Endothelial cell of umbilical vein (primary cell): ENCODE data around the gene RASSF9. TPM values are rescaled to one million over a fixed set of nuclear protein-coding genes. Genes with fewer than 3 reads are reported as not detected.

Experiments used
- BruUV-seq: library from RNA; stranded (reverse); fragments of 400-500 nt; replicated peaks from 2 replicates; lab custom pipeline; 2021; lab: Mats Ljungman, UMichigan
- CTCF ChIA-PET: fragments of 300-600, 350-600 bp; sonication (Branson Sonifier 250); formaldehyde crosslinking; loops from one replicate; lab custom pipeline; 2021; ENCODE audit warnings: antibody characterized with exemption, inconsistent platforms; lab: Charles Lee
- POLR2A ChIA-PET: fragments of 300-600, 350-600 bp; sonication (Branson Sonifier 250); formaldehyde crosslinking; loops from one replicate; lab custom pipeline; 2021; ENCODE audit warnings: antibody characterized with exemption, inconsistent platforms; lab: Charles Lee
- DNase-seq: peaks from one replicate; pipeline ENCODE4 v3.0.0-alpha.2; 2011; ENCODE audit warnings: low read depth, low spot score
- FAIRE-seq: peaks from 2 replicates; lab custom pipeline; 2011; peaks lifted over from hg19 to GRCh38; lab: Jason Lieb, UNC
- H2AFZ ChIP-seq: 2 replicates; pipeline ENCODE4 v1.6.0; 2012; ENCODE audit warnings: low read depth, low read length, control low read depth, inconsistent platforms
- H3K27ac ChIP-seq: 2 replicates; pipeline ENCODE4 v1.5.1; 2011; ENCODE audit warnings: low read depth, mild to moderate bottlenecking, control low read depth, low read length, moderate library complexity; ENCODE audit not compliant: insufficient read depth
- H3K27me3 ChIP-seq, 2 experiments: 2 replicates each; pipeline versions ENCODE4 v1.6.0 to v1.6.1; 2011; ENCODE audit warnings: low read length in 2 of 2, mixed read lengths in 1 of 2; ENCODE audit not compliant: control insufficient read depth in 2 of 2, insufficient read depth in 2 of 2
- H3K36me3 ChIP-seq, 2 experiments: 2 replicates in 1 of 2; 3 replicates in 1 of 2; pipeline ENCODE4 v1.5.1; 2011; ENCODE audit warnings: low read length in 2 of 2, mild to moderate bottlenecking in 1 of 2, moderate library complexity in 1 of 2; ENCODE audit not compliant: control insufficient read depth in 2 of 2, insufficient read depth in 2 of 2; ENCODE audit errors: extremely low read depth in 1 of 2
- H3K4me1 ChIP-seq: 3 replicates; pipeline ENCODE4 v1.5.1; 2011; ENCODE audit warnings: mild to moderate bottlenecking, low read length; ENCODE audit not compliant: control insufficient read depth, insufficient read depth; ENCODE audit errors: extremely low read depth
- H3K4me2 ChIP-seq: 2 replicates; pipeline ENCODE4 v1.6.1; 2011; ENCODE audit warnings: low read length, control low read depth, mixed read lengths; ENCODE audit not compliant: insufficient read depth
- H3K4me3 ChIP-seq, 3 experiments: fragments of 200-600 bp in 1 of 3; sonication (generic), shearing (Covaris generic) in 1 of 3; replicated peaks in 1 of 3; 2 replicates each; pipeline ENCODE4 v1.5.1; 2011 to 2016; ENCODE audit warnings: control low read depth in 3 of 3, low read length in 3 of 3, mild to moderate bottlenecking in 2 of 3, inconsistent platforms in 1 of 3, low read depth in 1 of 3, moderate library complexity in 1 of 3; ENCODE audit not compliant: insufficient read depth in 1 of 3
- H3K79me2 ChIP-seq: 2 replicates; pipeline ENCODE4 v1.6.0; 2012; ENCODE audit warnings: low read length, inconsistent platforms; ENCODE audit not compliant: control insufficient read depth, insufficient read depth
- H3K9ac ChIP-seq: replicated peaks from 2 replicates; pipeline ENCODE3; 2011; ENCODE audit warnings: low read length, control low read depth; ENCODE audit not compliant: insufficient read depth; ENCODE audit errors: extremely low read depth
- H3K9me1 ChIP-seq: replicated peaks from 3 replicates; pipeline ENCODE4 v1.6.0; 2011; ENCODE audit warnings: mild to moderate bottlenecking, low read length; ENCODE audit not compliant: control insufficient read depth, insufficient read depth; ENCODE audit errors: extremely low read depth
- H3K9me3 ChIP-seq: replicated peaks from 2 replicates; pipeline ENCODE4 v1.5.1; 2012; ENCODE audit warnings: low read length, inconsistent platforms; ENCODE audit not compliant: control insufficient read depth, insufficient read depth
- H4K20me1 ChIP-seq: replicated peaks from 2 replicates; pipeline ENCODE3; 2011; ENCODE audit warnings: mild to moderate bottlenecking, low read length; ENCODE audit not compliant: control insufficient read depth, insufficient read depth; ENCODE audit errors: extremely low read depth
- EZH2 ChIP-seq: IDR thresholded peaks from 2 replicates; pipeline ENCODE4 v1.6.1; 2012; ENCODE audit warnings: borderline replicate concordance, low read depth, mild to moderate bottlenecking, moderate library complexity, low read length, inconsistent platforms; ENCODE audit not compliant: severe bottlenecking
- FOS ChIP-seq: IDR thresholded peaks from 2 replicates; pipeline ENCODE4 v1.6.1; 2011; ENCODE audit warnings: mild to moderate bottlenecking, low read length, moderate library complexity, borderline replicate concordance; ENCODE audit not compliant: insufficient read depth
- GATA2 ChIP-seq: IDR thresholded peaks from 2 replicates; pipeline ENCODE4 v1.7.0; 2011; ENCODE audit warnings: low read depth, mild to moderate bottlenecking, moderate library complexity, mixed read lengths, low read length; ENCODE audit not compliant: insufficient read length, insufficient read depth
- JUN ChIP-seq: IDR thresholded peaks from 2 replicates; pipeline ENCODE4 v1.6.1; 2011; ENCODE audit warnings: borderline replicate concordance, low read depth; ENCODE audit not compliant: insufficient read length, insufficient read depth
- MYC ChIP-seq: IDR thresholded peaks from one replicate; pipeline ENCODE4 v1.6.1; 2011; ENCODE audit warnings: mild to moderate bottlenecking, low read depth, low read length
- POLR2A ChIP-seq: IDR thresholded peaks from 2 replicates; pipeline ENCODE4 v1.6.1; 2012; ENCODE audit warnings: low read depth, mild to moderate bottlenecking, control low read depth, low read length
- POLR2AphosphoS5 ChIP-seq: IDR thresholded peaks from 2 replicates; pipeline ENCODE4 v1.6.1; 2012; ENCODE audit warnings: low read depth, mild to moderate bottlenecking, control low read depth, low read length, moderate library complexity; ENCODE audit not compliant: insufficient read depth
- dilution Hi-C: fragments of 300-500 bp; cut with MboI; formaldehyde crosslinking; loops from one replicate; pipeline ENCODE4 v1.15.0; 2019; ENCODE audit warnings: low sequenced_read_pairs; ENCODE audit not compliant: extremely low pct_ligation_motif_present
- intact Hi-C: fragments of 100-400 bp; cut with micrococcal nuclease; formaldehyde crosslinking; loops from one replicate; pipeline ENCODE4 v1.10.0; 2022
- polyA plus RNA-seq, 4 experiments: library from polyadenylated mRNA; depleted of rRNA in 3 of 4; stranded (reverse) in 3 of 4; unstranded in 1 of 4; fragments of >200 nt; gene quantifications; 2 replicates each; pipeline versions ENCODE4 v1.2.1 to v1.2.3, GENCODE V29; 2011 to 2012; ENCODE audit warnings: missing spikeins in 1 of 4
- total RNA-seq: library from RNA; stranded (reverse); gene quantifications from 2 replicates; pipeline ENCODE4 v1.2.3, GENCODE V29; 2021
- TF ChIP-seq, protein P1 (sequence below): IDR thresholded peaks from 2 replicates; pipeline ENCODE4 v1.6.1; 2011; ENCODE audit not compliant: insufficient read depth, insufficient read length
- TF ChIP-seq, protein P2 (sequence below), 2 donors: IDR thresholded peaks; 1 replicate in 1 of 2; 2 replicates in 1 of 2; pipeline ENCODE4 v1.5.1; 2011; ENCODE audit warnings: low read length in 2 of 2, mild to moderate bottlenecking in 2 of 2, moderate library complexity in 2 of 2, control low read depth in 1 of 2, inconsistent platforms in 1 of 2, low read depth in 1 of 2; ENCODE audit not compliant: insufficient read depth in 1 of 2; ENCODE audit errors: extremely low read depth in 1 of 2

Gene RASSF9
- total and polyA plus RNA-seq, 2 donors (not counting 3 experiments of a cell fraction or from before 2014, with no cell fraction given) = 2.1 to 2.3 TPM

DNA sequence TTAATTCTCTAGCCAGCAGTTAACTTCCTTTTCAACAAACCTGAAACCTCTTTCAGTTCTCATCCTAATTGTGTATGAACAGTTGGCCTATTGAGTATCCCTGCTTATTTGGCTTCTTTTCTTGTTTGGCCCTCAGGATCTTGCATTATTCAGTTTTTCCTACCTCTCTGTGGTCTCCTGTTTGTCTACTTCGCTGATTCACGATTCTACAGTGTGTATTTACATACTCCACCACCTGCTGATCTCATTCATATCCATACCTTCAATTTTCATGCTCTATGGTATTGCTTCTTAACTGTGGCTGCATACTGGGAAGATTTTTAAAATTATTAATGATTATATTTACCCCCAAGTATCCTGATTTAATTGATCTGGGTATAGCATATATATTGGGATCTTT is 56.4 kb downstream of the RASSF9 start:
- Histone ChIP-seq H3K9me3 (no peaks in the 10 kb centered on the region), H3K9ac (no peak overlapping the region), H3K27me3 (no peaks in the 10 kb centered on the region), H3K79me2 (no peaks in the 10 kb centered on the region), H4K20me1 (no peaks in the 10 kb centered on the region), H2AFZ (no peak overlapping the region), H3K9me1 (no peaks in the 10 kb centered on the region), H3K4me3 (no peak overlapping the region), H3K36me3 (no peaks in the 10 kb centered on the region), H3K4me2 (no peak overlapping the region), H3K27ac (no peak overlapping the region), H3K4me1 (no peaks in the 10 kb centered on the region)
- dilution Hi-C loops = no loop called here
- TF ChIP-seq POLR2A (no peak), MYC (no peak), JUN (no peak), FOS (no peak), GATA2 (no peak), POLR2AphosphoS5 (no peak), EZH2 (no peak)
- TF ChIP-seq, protein P1, sequence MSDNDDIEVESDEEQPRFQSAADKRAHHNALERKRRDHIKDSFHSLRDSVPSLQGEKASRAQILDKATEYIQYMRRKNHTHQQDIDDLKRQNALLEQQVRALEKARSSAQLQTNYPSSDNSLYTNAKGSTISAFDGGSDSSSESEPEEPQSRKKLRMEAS = no peak
- TF ChIP-seq, protein P2, sequence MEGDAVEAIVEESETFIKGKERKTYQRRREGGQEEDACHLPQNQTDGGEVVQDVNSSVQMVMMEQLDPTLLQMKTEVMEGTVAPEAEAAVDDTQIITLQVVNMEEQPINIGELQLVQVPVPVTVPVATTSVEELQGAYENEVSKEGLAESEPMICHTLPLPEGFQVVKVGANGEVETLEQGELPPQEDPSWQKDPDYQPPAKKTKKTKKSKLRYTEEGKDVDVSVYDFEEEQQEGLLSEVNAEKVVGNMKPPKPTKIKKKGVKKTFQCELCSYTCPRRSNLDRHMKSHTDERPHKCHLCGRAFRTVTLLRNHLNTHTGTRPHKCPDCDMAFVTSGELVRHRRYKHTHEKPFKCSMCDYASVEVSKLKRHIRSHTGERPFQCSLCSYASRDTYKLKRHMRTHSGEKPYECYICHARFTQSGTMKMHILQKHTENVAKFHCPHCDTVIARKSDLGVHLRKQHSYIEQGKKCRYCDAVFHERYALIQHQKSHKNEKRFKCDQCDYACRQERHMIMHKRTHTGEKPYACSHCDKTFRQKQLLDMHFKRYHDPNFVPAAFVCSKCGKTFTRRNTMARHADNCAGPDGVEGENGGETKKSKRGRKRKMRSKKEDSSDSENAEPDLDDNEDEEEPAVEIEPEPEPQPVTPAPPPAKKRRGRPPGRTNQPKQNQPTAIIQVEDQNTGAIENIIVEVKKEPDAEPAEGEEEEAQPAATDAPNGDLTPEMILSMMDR (IDR thresholded peaks at IDR 0.05; ENCODE audit: extremely low read depth in 1 of 2, insufficient read depth in 1 of 2, low read depth in 1 of 2, low read length in 2 of 2) = no peak
- DNase-seq (no peak), FAIRE-seq (no peak)
- ChIA-PET POLR2A (no interaction called here), CTCF (interaction anchor here (1.3 kb wide), 1 partner anchor 12 kb away, joined by 3 read pairs; no protein-coding TSS in a partner anchor)
- intact Hi-C loops = no loop called here
- BruUV-seq = no TSS peak
